Measurements from ENCODE around the gene DNLZ. TPM values are rescaled to one million over a fixed set of nuclear protein-coding genes. Genes with fewer than 3 reads are reported as not detected.
"Not testable (repeated sequence)": the region's sequence is repeated elsewhere in the genome, so short reads cannot be mapped to it uniquely, and the experiment has no call there.

DNLZ gene
- total RNA-seq, 4 donors from 2014 or later, result 6.8 to 29.4 (median 27.3) TPM

- intact Hi-C loops (cut with DNase I; ENCODE audit: low total_unique reads), result no loop called here
- DNase-seq, result no peak
- peak overlapping the region in 1 of 2 donors; percentile 81 for H3K27ac ChIP-seq
- H3K27me3 ChIP-seq, result no peaks in the 10 kb centered on the region
- H3K36me3 ChIP-seq, result no peaks in the 10 kb centered on the region
- TF ChIP-seq CTCF (IDR thresholded peaks at IDR 0.05) (no peak), POLR2A (IDR thresholded peaks at IDR 0.05) (no peak)
- H3K4me3 ChIP-seq, result no peak overlapping the region
- peaks cover 0 to 14% of the 10 kb centered on the region in 2 donors for H3K4me1 ChIP-seq
- no peaks in the 10 kb centered on the region for H3K9me3 ChIP-seq
Observed at GRCh38 chr9:136353088-136353487, 10.5 kb downstream of the DNLZ start.

GRCh38 chr9:136352682-136353081 is 10.9 kb downstream of the DNLZ start:
- H3K27me3 ChIP-seq, result no peaks in the 10 kb centered on the region
- TF ChIP-seq POLR2A (IDR thresholded peaks at IDR 0.05) (no peak), CTCF (IDR thresholded peaks at IDR 0.05) (no peak)
- no peak overlapping the region for H3K4me3 ChIP-seq
- no peaks in the 10 kb centered on the region for H3K9me3 ChIP-seq
- intact Hi-C loops (cut with DNase I; ENCODE audit: low total_unique reads), result no loop called here
- DNase-seq, result peak; percentile 54 to 55
- no peaks in the 10 kb centered on the region for H3K36me3 ChIP-seq
- peaks cover 0 to 14% of the 10 kb centered on the region in 2 donors for H3K4me1 ChIP-seq
- peak overlapping the region in 1 of 2 donors; percentile 81 for H3K27ac ChIP-seq

GRCh38 chr9:136351868-136352267 is 11.7 kb downstream of the DNLZ start:
- H3K4me3 ChIP-seq; H3K27ac ChIP-seq; intact Hi-C loops (cut with DNase I; ENCODE audit: low total_unique reads); DNase-seq; H3K27me3 ChIP-seq; H3K36me3 ChIP-seq; H3K9me3 ChIP-seq: not testable (repeated sequence)
- H3K4me1 ChIP-seq, result peaks cover 0 to 14% of the 10 kb centered on the region in 2 donors

- no peak for DNase-seq
- Histone ChIP-seq H3K9me3 (no peaks in the 10 kb centered on the region), H3K27ac (no peak overlapping the region), H3K4me1 (peaks cover 0 to 14% of the 10 kb centered on the region in 2 donors), H3K27me3 (no peaks in the 10 kb centered on the region), H3K36me3 (no peaks in the 10 kb centered on the region), H3K4me3 (no peak overlapping the region)
- intact Hi-C loops (cut with DNase I; ENCODE audit: low total_unique reads), result no loop called here
- TF ChIP-seq POLR2A (IDR thresholded peaks at IDR 0.05), result no peak
- no peak for TF ChIP-seq CTCF (IDR thresholded peaks at IDR 0.05)
Observed at GRCh38 chr9:136351252-136351800, 12.2 kb downstream of the DNLZ start.

GRCh38 chr9:136349546-136349945 is 14.0 kb downstream of the DNLZ start:
- no peaks in the 10 kb centered on the region for H3K9me3 ChIP-seq
- no peak overlapping the region for H3K27ac ChIP-seq
- TF ChIP-seq CTCF (IDR thresholded peaks at IDR 0.05) (no peak), POLR2A (IDR thresholded peaks at IDR 0.05) (no peak)
- no peaks in the 10 kb centered on the region for H3K27me3 ChIP-seq
- DNase-seq, result no peak
- H3K4me1 ChIP-seq, result peaks cover 0 to 11% of the 10 kb centered on the region in 2 donors
- H3K36me3 ChIP-seq, result no peaks in the 10 kb centered on the region
- no peak overlapping the region for H3K4me3 ChIP-seq
- intact Hi-C loops (cut with DNase I; ENCODE audit: low total_unique reads), result no loop called here

- intact Hi-C loops (cut with DNase I; ENCODE audit: low total_unique reads), result no loop called here
- H3K4me1 ChIP-seq, result peaks cover 0 to 5% of the 10 kb centered on the region in 2 donors
- TF ChIP-seq POLR2A (IDR thresholded peaks at IDR 0.05) (no peak), CTCF (IDR thresholded peaks at IDR 0.05) (no peak)
- no peaks in the 10 kb centered on the region for H3K9me3 ChIP-seq
- H3K36me3 ChIP-seq, result no peaks in the 10 kb centered on the region
- DNase-seq, result no peak
- H3K4me3 ChIP-seq, result no peak overlapping the region
- H3K27me3 ChIP-seq, result no peaks in the 10 kb centered on the region
- H3K27ac ChIP-seq, result no peak overlapping the region
Observed at GRCh38 chr9:136348691-136349090, 14.9 kb downstream of the DNLZ start.
